GM21423 (cell line): Measurements from ENCODE around the gene PSMB11.
"Not testable (repeated sequence)": the region's sequence is repeated elsewhere in the genome, so short reads cannot be mapped to it uniquely, and the experiment has no call there.

Source experiments
- ATAC-seq: cut with Tn5 transposase; IDR thresholded peaks from one replicate; pipeline ENCODE4 v1.9.1; 2021; ENCODE audit warnings: mild to moderate bottlenecking, moderate library complexity; ENCODE audit not compliant: unreplicated experiment

Gene PSMB11, protein sequence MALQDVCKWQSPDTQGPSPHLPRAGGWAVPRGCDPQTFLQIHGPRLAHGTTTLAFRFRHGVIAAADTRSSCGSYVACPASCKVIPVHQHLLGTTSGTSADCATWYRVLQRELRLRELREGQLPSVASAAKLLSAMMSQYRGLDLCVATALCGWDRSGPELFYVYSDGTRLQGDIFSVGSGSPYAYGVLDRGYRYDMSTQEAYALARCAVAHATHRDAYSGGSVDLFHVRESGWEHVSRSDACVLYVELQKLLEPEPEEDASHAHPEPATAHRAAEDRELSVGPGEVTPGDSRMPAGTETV

DNA sequence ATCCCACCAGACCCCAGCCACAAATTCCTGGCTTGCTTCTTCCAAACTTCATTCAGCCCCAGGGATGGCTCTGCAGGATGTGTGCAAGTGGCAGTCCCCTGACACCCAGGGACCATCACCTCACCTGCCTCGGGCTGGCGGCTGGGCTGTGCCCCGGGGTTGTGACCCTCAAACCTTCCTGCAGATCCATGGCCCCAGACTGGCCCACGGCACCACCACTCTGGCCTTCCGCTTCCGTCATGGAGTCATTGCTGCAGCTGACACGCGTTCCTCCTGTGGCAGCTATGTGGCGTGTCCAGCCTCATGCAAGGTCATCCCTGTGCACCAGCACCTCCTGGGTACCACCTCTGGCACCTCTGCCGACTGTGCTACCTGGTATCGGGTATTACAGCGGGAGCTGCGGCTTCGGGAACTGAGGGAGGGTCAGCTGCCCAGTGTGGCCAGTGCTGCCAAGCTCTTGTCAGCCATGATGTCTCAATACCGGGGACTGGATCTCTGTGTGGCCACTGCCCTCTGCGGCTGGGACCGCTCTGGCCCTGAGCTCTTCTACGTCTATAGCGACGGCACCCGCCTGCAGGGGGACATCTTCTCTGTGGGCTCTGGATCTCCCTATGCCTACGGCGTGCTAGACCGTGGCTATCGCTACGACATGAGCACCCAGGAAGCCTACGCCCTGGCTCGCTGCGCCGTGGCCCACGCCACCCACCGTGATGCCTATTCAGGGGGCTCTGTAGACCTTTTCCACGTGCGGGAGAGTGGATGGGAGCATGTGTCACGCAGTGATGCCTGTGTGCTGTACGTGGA lies at the start of gene PSMB11:
Gene PSMB11 (plus strand): TSS at position 51 of the 804 bp plus-strand sequence. CDS start 14 bp downstream, at position 65.
- no peak for ATAC-seq

DNA sequence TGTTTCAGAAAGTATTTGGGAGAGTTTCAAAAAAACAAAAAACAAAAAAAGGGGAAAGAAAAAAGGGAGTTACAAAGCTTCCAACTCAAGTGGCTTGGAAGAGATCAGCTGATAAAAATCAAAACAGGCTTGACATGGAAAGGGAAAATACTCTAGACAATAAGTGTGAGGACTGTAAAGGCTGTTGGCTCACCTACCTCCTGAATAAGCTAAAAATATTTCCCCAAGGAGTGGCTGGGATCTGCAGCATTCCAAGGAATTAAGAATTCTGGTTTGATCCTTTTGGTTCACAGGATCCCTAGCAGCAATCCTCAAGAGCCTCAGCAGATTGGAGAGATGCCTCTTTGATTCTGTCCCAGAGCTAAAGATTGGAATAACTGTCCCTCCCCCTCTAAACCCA lies 48.5 kb upstream of the PSMB11 start:
- no peak for ATAC-seq

DNA sequence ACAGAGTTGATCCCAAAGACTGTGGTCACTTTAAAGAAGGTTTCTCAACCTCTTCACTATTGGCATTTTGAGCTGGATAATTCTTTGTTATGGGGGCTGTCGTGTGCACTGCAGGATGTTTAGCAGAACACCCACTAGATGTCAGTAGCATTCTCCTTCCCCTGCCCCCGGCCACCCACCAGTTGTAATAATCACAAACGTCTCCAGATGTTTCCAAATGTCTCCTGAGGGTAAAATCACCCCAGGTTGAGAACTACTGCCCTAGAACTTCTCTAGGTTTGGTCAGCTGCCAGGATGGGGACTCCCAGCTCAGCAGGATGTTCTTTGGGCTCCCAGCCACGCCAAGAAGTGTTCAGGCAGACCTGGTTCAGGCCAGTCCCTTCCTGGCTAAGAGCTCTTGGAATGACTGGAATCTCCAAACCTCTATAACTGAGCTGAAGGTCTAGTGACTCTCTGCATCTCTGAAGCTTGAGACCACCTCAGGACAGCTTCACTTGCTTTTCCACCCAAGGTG lies 47.2 kb upstream of the PSMB11 start:
- no peak for ATAC-seq

DNA sequence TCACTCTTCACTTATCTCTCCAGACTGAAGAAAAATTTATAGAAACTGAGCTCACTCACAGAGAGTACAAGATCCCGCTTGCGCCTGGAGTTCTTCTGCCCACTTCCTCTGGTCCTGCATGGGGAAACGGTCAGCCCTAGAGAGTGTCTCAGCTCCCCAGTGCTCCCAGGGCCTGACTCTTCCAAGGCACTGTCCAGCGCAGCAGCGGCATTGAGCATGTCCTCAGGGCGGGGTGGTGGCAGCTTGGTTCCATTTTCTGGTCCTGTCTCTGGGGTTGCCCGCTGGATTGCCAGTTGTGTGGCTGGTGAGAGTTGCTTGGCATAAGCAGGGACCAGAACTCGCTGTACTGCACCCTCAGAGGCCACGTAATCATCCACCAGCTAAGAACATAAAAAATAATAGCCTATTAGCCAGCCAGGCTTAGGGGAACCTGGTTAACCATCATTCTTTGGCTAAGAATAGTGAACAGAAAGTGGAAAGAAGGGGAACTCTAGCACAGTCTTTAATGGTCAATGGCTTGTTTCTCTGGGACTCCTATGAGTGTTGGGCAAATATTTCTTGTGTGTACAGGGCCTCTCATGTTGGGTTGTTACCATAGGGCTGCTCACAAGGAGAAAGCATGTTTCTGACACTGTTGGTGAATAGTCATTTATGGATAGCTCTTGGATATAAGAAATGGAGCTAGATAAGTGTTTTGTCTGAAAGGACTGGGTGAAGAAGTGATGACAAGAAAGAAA lies 46.0 kb upstream of the PSMB11 start:
- no peak for ATAC-seq

DNA sequence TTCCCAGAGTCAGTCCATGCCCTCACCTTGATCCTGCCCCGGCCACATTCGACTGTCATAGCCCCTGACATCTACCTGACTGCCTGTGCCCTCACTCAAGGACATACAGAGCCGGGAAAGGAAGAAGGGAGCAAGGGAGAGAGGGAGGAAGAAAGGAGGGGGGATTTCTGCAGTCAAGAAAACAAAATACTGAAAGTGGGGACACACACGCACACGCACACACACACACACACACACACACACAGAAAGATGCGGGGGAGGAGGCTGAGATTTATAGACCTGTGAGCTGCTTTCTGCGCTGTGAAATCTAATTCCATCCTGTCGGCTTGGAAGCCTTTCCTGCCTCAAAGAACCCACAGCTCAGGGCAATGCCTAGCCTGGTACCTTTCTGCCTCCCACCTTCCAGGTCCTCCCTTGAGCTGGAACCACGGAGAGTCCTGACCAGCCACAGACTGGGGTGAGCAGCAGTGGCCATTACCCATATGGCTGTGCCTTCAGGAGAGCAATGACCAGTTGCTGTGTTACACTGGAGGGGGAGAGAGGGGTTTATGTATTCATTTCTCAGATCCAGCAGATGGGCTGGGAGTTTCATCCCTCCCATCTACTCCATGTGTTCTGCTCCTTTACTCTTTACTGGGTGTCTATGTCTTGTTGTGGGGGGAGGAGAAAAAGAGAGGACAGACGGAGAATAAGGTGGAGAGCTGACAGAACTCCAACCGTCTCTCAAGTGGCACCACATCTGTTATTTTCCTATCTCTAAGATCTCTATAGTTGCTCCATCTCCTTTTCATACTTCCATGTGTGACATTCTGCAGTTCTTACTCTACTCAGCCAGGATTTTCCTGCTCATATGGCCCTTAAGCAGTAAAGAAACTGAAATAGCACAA lies 45.0 kb upstream of the PSMB11 start:
- no peak for ATAC-seq

DNA sequence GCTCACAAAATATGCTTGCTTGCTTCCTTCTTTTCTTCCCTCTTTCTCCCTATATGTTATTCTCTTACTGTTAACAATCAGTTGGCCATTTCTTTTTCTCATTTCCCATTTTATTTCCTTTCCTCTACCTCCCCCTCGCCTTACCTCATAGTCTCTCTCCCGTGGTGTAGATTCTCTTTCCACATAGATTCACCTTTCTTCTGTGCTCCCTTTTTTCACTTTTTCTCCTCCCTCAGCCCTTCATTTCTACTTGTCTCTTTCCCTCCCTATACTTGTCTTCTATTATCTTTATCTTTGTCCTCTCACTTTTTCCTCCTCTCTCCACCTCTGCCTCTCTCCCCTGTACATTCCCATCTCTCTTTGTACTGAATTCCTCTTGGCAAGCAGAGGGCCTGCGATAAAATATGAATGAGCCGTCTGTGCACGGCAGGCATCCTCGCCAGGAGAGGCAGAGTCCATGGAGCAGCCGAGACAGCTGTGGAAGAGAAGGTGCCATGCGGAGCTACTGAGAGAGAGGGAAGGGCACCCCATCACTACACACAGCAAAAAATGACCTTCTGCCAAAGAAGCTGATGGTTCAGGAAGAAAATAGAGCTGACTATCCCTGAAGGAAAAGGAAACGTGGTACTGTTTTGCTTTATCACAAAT lies 44.2 kb upstream of the PSMB11 start:
- no peak for ATAC-seq

DNA sequence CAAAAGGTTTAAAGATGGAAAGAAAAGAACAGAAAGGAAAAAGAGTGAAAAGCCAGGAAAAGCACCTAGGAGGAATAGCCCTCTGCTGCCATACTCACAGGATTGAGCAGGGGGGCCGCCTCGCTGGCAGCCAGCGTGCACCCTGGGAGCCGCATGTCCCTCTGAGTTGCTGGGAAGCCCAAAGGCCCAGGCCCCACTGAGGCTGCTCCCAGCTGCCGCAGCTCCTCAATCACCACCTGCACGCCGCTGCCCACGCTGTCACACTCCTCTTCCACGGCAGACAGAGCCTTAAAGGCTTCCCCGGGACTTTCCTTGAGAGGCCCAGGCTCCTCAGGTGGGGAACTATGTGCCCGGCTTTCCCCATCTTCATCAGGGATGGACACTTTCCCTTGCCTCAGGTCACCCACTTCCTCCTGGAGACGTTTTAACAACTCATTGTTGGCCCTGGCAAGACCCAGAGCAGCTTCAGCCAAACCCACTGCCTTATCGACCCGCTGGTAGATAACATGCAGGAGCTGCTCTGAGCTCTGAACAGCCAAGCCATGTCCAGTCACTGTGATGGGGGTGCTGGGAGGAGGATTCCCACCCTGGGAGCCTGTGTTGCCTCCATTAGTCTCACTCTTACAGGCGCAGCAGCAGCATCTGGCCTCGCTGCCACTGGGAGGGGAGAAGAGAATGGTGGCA lies 43.5 kb upstream of the PSMB11 start:
- no peak for ATAC-seq

DNA sequence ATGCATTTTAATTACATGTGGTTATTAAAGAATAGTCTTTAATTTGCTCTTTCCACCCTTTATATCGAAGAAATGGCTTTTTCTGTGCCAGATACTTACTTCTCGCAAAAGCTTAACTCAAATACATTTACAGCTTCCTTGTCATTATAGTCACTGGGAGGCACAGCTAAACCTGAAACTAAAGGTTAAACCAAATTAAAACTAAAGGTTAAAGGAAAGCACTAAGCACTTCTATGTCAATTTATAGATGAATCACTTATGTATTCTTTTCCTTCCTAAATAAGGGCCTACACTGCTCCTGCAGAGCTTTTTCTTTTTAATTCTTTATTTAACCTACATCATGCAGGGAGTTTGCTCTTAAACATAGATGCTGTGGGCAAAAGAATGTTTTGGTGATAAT lies 41.2 kb upstream of the PSMB11 start:
- ATAC-seq, result no peak

DNA sequence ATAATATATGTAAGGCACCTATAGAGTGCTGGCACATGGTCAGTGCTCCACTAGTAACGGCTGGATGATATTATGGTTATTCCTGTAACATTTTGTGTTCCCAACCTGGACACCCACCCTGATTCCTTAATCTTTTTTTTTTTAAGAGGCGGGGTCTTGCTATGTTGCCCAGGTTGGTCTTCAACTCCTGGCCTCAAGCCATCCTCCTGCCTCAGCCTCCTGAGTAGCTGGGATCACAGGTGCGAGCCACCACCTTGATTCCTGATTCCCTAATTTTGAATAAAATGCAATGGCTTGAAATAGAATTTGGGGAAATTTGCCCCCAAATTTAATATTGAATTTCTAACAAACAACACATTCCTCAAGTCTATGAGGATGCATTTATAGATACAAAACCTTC lies 39.4 kb upstream of the PSMB11 start:
- ATAC-seq, result no peak

DNA sequence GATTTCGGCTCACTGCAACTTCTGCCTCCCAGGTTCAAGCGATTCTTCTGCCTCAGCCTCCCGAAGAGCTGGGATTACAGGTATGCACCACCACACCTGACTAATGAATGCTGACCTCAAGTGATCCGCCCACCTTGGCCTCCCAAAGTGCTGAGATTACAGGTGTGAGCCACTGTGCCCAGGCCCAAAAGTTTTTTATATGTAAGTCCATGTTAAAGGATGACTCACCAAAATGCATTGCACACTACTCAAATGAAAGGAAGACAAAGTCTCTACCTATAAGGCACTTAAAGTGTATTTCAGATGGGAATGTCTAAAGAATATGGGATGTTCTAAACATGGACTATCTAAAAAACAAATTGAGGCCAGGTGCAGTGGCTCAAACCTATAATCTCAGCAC lies 37.7 kb upstream of the PSMB11 start:
- not testable (repeated sequence) for ATAC-seq

DNA sequence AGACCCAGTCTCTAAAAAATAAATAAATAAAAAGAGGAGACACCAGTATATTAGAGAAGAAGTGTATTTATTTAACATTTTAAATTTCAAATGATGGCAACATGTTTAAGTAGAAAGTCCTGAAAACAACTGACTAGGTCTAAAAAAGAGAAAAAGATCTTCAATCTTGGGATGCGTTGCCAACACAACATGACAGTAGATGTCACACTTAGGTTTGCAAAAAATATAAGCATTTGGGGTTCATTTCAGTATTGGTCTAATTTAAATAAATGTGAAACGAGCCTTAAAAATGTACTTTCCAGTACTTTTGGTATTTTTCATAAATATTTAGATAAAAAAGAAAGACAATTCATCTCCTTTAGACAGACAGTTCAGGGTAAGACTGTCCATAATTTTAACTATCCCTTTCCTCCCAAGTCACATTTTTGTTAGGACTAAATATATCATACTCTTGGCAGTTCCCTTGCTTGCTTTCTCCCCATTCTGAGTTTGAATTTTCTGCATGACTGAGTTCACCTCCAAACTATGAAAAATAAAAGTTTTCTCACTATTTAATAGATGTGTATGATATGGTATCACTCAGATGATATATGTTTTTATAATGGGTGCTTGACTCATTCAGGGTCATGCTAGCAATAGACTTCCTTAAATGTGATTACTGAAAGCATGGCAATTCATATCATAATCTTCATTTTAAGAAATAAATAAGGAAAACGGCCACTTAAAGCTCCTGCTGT lies 36.4 kb upstream of the PSMB11 start:
- ATAC-seq, result no peak

DNA sequence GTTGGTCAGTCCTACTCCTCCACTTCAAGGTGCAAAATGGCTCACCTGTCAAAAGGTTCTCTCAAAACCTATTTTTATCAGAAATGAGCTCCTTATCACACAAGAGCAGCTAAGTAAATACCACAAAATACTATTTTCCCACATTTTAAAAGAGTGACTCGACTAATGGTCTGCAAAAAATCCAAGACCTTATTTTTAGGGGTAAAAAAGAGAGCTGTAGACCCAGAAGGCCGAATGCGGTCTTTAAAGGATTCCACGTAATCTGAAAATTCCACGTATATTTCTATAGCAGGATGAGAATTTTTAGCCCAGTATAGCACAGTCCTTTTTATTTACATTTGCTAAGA lies 35.9 kb upstream of the PSMB11 start:
- ATAC-seq, result no peak

DNA sequence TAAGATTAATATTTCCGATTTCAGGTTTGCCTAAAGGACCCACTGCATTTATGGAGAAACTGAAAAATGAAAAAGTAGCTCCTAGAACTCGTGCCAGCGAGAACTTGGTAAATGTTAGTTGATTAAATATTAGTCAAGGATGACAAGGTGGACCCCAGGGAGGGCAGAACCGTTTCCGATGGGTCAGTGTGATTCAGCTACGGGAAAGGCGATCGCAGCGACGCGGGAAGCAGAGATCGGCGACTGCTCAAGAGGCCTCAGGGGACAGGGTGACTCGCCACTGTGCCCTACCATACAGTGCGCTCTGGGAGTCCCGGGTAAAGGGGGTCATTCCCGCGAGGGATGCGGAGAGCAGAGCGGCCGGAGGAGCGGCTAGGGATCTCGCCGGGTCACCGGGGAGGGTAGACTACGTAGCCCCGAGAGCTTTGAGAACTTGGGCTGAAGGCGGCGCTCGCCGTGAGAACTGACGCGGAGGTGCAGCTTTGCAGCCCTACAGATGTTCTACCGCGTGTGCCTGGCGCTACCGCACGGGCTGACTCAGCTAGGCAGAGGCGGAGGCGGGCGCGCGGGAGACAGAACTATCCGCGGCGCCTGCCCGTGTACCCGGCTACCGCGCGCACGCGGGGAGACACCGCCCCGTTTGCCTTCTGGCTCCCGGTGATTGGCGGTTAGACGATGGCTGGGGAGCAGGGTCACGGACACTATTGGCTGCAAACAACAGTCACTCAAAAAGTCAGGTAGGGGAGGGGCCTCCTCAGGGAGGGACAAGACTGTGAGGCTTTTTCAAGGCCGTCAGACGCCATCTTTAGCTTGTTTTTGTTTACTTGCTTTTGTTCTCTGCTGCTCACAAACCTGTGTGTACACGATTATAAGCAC lies 35.2 kb upstream of the PSMB11 start:
- ATAC-seq, result peak; percentile 94

DNA sequence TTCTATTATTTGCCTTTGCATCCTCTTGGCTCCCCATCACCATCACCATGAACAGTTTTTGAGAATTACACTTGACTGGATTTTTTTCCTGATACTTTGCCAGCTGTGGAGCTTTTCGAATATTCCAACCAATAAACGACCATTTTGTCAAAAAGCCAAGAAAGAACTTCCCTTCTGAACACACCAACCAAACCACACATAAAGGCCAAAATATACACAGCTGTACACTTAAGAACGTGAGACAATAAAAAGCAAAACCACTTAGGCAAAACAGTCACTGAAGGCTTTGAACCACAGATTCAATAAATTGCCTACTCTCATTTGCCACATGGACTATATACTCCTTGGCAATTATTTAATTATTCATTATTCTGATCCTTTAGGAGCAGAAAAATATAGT lies 33.2 kb upstream of the PSMB11 start:
- ATAC-seq, result no peak

DNA sequence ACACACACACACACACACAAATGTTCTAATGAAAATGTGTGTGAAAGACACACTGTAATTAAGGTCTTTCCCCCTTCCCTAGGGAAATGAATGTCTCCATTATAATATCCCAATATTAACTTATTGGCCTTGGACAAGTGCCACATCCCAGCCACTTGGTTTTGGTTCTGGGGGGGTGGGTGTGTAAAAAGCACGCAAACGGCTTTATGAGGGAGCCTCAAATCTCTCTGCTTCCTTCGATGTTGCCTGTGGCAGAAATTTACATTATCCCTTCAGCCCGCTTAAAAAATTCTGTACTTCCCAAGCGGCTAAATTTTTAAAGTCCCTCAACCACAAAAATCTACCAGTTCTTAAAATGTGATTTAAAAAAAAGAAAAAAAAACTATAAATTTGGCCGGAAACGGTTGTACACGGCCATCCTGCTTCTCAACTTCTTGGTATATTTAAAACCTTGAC lies 32.5 kb upstream of the PSMB11 start:
- ATAC-seq, result no peak

DNA sequence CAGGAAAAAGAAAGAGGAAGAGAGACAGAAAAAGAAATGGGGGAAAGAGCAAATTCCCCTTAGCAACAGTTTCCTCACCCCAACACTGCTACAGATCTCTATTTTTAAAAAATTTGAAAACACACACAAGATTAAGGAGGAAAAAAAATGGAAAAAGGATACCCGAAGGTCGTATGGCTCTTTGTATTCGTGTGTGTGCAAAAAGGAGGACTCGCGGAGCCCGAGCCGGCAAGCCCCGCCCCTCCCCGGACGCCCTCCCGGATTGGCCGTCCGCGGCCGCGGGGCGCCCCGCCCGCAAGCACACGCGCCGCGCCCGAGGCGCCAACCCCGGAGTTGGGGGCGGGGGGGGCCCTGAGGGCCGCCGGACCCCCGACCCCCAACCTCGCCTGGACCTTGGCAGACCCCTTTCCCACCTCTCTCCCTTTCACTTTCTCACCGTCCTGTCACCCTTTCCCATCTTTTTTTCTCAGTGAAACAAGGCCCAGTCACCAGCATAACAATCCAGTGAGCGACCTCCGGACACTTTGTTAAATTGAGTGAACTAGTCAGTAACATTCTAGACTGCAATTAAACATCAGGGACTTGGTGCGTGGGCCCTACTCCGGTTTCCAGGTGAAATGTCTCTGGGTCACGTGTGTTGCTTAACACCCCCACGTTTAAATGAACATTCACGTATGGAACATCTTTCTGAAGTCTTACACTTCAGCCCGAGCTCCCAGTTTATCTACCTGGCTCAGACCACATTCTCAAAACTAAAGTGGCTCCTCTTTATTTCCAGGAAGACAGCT lies 31.9 kb upstream of the PSMB11 start, which contains the start of gene C14orf93:
Gene C14orf93 (minus strand): TSS at position 205 of the 788 bp plus-strand sequence. CDS start 11,120 bp downstream, outside the sequence.
- peak; percentile 33 for ATAC-seq
